ENCODE measurements around the gene PLXNB3.

DNA sequence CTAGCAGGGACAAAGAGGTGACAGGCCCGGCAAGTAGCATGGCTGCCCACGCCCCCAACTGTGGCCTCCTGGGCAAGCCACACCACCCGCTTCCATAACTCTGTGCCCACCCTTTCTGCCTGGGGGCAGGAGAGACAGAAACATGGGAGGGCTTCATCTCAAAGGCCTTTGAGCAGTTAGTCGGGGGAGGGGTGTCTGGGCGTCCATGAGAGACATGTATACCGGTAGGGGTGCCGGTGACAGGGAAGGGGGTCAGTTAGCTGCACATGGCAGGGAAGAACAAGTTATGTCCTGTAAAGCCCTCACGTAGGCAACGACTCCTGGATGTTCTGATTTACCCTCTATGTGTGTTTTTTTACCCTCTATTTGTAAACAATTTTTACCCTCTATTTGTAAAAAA lies 57.0 kb downstream of the PLXNB3 start:
- TF ChIP-seq YY1 (IDR thresholded peaks at IDR 0.05; ENCODE audit: insufficient read depth, insufficient read length) (no peak), ZNF274 (IDR thresholded peaks at IDR 0.05; ENCODE audit: low read depth, low read length) (no peak), SUZ12 (IDR thresholded peaks at IDR 0.05; ENCODE audit: extremely low read depth, insufficient read depth, insufficient read length) (no peak)
